Measurements from ENCODE around the gene ACTR3C. TPM values are rescaled to one million over a fixed set of nuclear protein-coding genes. Genes with fewer than 3 reads are reported as not detected.

Gene ACTR3C
- total and polyA plus RNA-seq, 2 of the 13 experiments (the other 11 are each of a cell fraction or from before 2014, with no cell fraction given) = 3.8 to 7.5 TPM

GRCh38 chr7:150368884-150369747, 45.8 kb upstream of the ACTR3C start (continued):
- TF ChIP-seq AFF4 (CRISPR knock-in tag; IDR thresholded peaks at IDR 0.05) (no peak; the same call in 1 of the 2 replicates), ZNF550 (CRISPR knock-in tag; IDR thresholded peaks at IDR 0.05; ENCODE audit: borderline replicate concordance) (no peak), ZNF264 (CRISPR knock-in tag; IDR thresholded peaks at IDR 0.05) (no peak; the same call in 1 of the 2 replicates), ZNF281 (CRISPR knock-in tag; IDR thresholded peaks at IDR 0.05; ENCODE audit: borderline replicate concordance) (peak; percentile 75), TP53 (CRISPR knock-in tag; conservative IDR thresholded peaks at IDR 0.05) (0 out of 2 replicates have a peak, but pooled peaks have one; percentile 18), NFYC (CRISPR knock-in tag; IDR thresholded peaks at IDR 0.05) (no peak), FOXA3 (CRISPR knock-in tag; IDR thresholded peaks at IDR 0.05) (no peak), JUND (CRISPR knock-in tag; IDR thresholded peaks at IDR 0.05) (peak; percentile 19; the same call in 1 of the 2 replicates), PCBP2 (optimal IDR thresholded peaks at IDR 0.05; ENCODE audit: low read depth, low read length, poor library complexity, severe bottlenecking) (no peak), EP300 (IDR thresholded peaks at IDR 0.05; ENCODE audit: low read depth in 2 of 2, low read length in 2 of 2) (no peak), EP300 (CRISPR knock-in tag; IDR thresholded peaks at IDR 0.05; ENCODE audit: borderline replicate concordance) (no peak), SCMH1 (CRISPR knock-in tag; IDR thresholded peaks at IDR 0.05; ENCODE audit: borderline replicate concordance) (no peak), ZNF556 (CRISPR knock-in tag; IDR thresholded peaks at IDR 0.05; ENCODE audit: borderline replicate concordance) (peak; percentile 19; the same call in 1 of the 2 replicates), ZNF460 (CRISPR knock-in tag; IDR thresholded peaks at IDR 0.05; ENCODE audit: borderline replicate concordance) (no peak), CEBPG (CRISPR knock-in tag; IDR thresholded peaks at IDR 0.05) (0 out of 2 replicates have a peak, but pooled peaks have one; percentile 3), BRF2 (CRISPR knock-in tag; IDR thresholded peaks at IDR 0.05) (no peak), CREB1 (IDR thresholded peaks at IDR 0.05) (no peak), CREB1 (CRISPR knock-in tag; IDR thresholded peaks at IDR 0.05) (no peak), GMEB2 (CRISPR knock-in tag; IDR thresholded peaks at IDR 0.05; ENCODE audit: low read depth) (no peak)

Data from HepG2 (cell line).